Prostate gland (tissue), 2 donors: ENCODE measurements around the gene CARS1.
"Not testable (repeated sequence)": the region's sequence is repeated elsewhere in the genome, so short reads cannot be mapped to it uniquely, and the experiment has no call there.

ENCODE experiments used
- CTCF ChIP-seq, 4 experiments: fragments of 200-600 bp in 2 of 4; fragments of 450-650 bp in 2 of 4; sonication (generic) in 2 of 4; IDR thresholded peaks; 1 replicate in 3 of 4; 2 replicates in 1 of 4; pipeline ENCODE4 v1.5.1; 2016 to 2019; ENCODE audit warnings: antibody characterized with exemption in 4 of 4, mild to moderate bottlenecking in 2 of 4, moderate library complexity in 2 of 4
- POLR2A ChIP-seq: fragments of 450-650 bp; IDR thresholded peaks from one replicate; pipeline ENCODE4 v1.6.1; 2016; ENCODE audit warnings: antibody characterized with exemption, mild to moderate bottlenecking

DNA sequence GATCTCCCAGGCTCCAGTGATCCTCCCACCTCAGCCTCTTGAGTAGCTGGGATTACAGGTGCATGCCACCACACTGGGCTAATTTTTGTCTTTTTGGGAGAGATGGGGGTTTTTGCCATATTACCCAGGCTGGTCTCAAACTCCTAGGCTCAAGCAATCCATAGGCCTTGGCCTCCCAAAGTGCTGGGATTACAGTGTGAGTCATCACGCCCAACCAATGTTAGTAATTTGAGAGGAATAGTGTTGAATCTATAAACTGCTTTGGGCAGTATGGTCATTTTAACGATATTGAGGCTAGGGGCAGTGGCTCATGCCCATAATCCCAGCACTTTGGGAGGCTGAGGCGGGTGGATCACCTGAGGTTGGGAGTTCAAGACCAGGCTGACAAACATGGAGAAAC, 9.1 kb upstream of the CARS1 start:
- TF ChIP-seq POLR2A; CTCF (IDR thresholded peaks at IDR 0.05): not testable (repeated sequence)
